Inflammatory macrophage (primary cell): ENCODE data around the gene TCEA2.
A peak's percentile ranks its signal among the peaks of the same experiment; 100 is the strongest.
"Not testable (repeated sequence)": the region's sequence is repeated elsewhere in the genome, so short reads cannot be mapped to it uniquely, and the experiment has no call there.

Experiments
- DNase-seq, 2 donors: peaks; one replicate each; pipeline ENCODE4 v3.0.0-alpha.2; 2020 to 2022

TCEA2 gene

GRCh38 chr20:64111841-64112641, 49.0 kb downstream of the TCEA2 start:
- DNase-seq = peak; percentile 40 to 74

- no peak for DNase-seq
Measured at GRCh38 chr20:64112691-64113443, 49.9 kb downstream of the TCEA2 start.

GRCh38 chr20:64113444-64113775, 50.4 kb downstream of the TCEA2 start:
- DNase-seq = no peak

GRCh38 chr20:64113796-64114355, 50.9 kb downstream of the TCEA2 start:
- no peak for DNase-seq

- no peak for DNase-seq
Measured at GRCh38 chr20:64114356-64114971, 51.5 kb downstream of the TCEA2 start.

- DNase-seq = no peak
Measured at GRCh38 chr20:64115171-64115911, 52.3 kb downstream of the TCEA2 start.

GRCh38 chr20:64116016-64116415, 53.0 kb downstream of the TCEA2 start:
- no peak for DNase-seq

GRCh38 chr20:64116541-64117431, 53.8 kb downstream of the TCEA2 start:
- no peak for DNase-seq

GRCh38 chr20:64117432-64117777, 54.4 kb downstream of the TCEA2 start:
- DNase-seq = not testable (repeated sequence)

GRCh38 chr20:64119301-64119680, 56.3 kb downstream of the TCEA2 start:
- no peak for DNase-seq

- no peak for DNase-seq
Measured at GRCh38 chr20:64119681-64120341, 56.8 kb downstream of the TCEA2 start.

GRCh38 chr20:64121586-64121985, 58.6 kb downstream of the TCEA2 start:
- DNase-seq = no peak
